HuH-7.5 (cell line): Measurements from ENCODE around the gene PCED1B.

Experiments
- DNase-seq: peaks from one replicate; pipeline ENCODE4 v3.0.0; 2011; ENCODE audit warnings: low spot score

The PCED1B gene

DNA sequence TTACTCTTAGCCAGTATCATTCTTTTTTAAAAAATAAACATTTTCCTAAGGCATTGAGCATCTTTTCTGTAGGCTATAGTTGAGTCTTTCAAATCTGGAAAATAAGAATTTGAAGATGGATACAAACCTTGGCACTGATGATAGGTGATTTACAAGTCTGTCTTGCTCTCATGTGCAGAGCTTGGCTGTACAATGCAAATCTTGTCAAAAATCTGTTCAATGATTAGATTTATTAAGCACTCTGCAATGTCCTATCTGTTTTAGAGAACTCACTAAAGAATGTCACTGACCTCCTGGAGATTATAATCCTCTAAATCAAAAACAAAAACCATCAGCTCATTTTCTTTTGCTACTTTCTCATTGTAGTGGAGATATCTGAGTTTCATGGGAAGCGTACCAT lies 43.2 kb downstream of the PCED1B start:
- DNase-seq, result no peak

DNA sequence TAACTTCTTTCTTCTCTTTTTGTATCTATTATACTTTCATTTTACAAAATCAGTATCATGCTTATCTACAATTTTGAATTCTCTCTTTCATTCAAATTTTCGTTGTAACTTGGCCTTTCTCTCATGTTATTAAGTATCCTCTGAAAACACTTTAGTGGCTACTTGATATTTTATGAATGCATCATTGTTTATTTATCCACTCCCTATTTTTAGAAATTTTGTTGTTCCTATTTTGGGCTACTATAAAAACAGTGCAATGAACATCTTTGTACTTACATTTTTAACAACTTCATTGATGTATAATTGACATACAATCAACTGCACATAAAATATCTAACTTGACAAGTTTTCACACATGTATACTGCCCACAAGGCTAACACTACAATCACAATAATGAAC lies 44.3 kb downstream of the PCED1B start:
- DNase-seq, result no peak

DNA sequence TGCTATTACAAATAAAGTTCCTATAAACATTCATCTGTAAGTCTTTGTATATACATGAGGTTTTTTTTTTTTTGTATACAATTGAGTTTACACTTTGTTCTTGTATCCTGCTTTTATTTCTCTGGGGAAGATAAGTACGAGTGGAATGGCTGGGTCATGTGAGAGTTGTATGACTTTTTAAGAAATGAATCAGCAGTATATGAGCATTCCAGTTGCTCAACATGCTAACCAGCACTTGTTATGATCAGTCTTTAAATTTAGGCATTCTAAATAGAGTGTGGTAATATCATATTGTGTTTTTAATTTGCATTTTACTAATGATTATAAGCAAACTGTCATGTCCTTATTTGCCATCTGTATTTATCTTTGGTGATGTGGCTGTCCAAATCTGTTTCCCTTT lies 45.0 kb downstream of the PCED1B start:
- DNase-seq, result no peak

DNA sequence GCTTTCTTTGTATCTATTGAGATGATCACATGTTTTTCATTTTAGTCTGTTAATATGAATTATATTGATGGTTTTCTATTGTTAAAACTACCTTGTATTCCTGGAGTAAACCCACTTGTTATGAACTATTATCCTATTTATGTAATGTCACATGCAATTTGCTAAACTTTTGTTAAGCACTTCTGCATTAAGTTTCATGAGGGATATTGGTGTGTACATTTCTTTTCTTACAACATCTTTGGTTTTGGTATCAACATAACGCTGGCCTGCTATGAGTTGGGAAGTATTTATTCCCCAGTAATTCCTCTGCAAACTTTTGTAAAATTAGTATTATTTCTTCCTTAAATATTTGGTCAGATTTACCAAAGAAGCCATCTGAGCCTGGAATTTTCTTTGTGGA lies 46.8 kb downstream of the PCED1B start:
- no peak for DNase-seq

DNA sequence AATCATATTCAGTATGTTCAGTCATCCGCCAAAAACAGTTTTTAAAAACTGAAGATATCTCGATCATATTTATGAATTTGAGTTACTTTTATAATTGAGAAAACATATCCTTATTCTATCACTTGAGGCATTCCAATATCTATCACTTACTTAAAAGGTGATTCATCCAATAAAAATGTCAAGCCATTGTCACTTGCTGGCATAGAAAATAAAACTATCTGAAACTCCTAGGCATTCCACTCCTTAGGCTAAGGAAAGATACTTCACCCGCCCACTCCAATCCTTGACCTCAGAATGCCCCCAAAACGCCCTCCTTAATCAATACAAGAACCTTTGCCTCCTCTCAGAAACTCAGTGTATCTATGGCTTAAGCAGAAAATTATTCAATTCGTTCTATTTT lies 51.6 kb downstream of the PCED1B start:
- no peak for DNase-seq

DNA sequence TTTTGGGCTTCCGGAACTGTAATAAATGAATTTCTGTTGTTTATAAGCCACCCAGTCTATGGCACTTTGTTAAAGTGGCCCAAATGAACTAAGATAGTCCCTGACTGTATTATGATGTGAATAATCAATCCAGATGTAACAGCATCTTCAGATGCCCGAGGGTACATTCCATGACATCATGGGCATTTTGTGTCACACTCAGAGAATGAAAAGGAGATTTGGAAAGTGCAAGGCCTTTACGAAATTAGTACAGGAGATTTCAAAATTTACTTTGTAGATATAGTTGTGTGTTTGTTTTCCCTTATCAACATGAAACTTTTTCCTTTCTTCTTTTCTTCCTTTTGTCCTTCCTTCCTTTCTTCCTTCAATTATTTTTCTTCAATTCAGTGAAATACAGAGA lies 54.6 kb downstream of the PCED1B start:
- no peak for DNase-seq

DNA sequence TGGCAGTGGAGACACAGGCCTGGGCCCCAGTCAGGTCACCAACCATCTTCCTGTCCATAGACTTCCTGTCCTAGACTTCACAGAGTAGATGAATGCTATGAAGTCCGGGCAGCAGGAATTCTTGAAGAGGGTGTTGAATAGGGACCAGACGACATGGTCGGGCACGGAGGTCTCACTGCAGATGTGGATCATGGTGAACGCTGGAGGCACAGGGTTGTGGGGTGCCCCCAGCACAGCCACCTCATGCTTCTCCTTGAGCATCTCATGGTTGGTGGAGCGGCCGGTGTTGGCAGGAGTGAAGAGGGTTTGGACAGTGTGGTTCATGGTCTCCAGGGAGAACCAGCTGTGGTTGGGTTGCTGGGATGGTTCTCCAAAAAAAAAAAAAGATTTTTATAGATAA lies 56.2 kb downstream of the PCED1B start:
- DNase-seq, result no peak

DNA sequence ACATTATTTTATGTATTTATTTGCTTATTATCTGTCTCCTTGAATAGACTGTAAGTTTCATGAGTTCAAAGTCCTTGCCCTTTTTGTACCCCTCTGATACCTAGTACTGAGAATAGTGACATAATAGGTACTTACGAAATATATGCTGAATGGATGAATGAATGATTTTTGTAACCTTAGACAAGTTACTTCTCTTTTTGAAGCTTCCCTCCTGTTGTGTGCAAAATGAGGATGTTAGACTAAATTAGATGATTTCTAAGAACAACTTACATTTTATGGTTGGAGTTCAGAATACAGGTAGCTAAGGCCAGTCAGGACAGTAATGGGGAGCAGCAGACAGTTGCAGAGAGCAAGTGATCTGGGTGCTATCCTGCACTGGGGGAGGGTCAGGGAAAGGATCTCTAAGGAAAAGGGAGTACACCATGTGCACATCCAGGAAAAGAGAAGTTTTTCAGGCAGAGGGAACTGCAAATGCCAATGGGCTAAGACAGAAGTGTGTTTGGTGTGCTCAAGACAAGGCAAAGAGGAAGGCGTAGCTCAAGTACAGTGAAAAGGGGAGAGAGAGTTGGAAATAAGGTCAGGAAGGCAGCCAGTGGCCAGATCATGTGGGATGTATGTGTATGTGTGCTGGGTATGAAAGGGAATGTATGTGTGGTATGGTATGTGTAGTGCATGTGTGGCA lies 59.7 kb downstream of the PCED1B start:
- DNase-seq, result no peak

DNA sequence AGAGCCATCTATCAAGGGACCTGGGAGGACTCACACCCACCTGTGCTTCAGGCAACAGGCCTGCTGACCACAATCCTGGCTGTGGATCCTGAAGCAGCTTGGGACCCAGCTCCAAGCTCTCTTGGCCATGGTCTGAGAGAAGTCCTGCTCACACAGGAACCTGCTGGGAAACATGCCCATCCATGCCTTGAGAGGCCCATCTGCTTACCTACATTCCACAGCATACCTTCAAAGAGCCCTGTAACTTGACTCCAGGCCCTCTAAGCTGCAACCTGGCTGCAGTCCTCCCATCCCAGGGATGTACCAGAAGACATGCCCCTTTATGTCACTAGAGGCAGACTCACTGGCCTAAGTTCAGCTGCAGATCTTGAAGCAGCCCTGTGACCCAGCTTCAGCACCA lies 62.0 kb downstream of the PCED1B start:
- no peak for DNase-seq

DNA sequence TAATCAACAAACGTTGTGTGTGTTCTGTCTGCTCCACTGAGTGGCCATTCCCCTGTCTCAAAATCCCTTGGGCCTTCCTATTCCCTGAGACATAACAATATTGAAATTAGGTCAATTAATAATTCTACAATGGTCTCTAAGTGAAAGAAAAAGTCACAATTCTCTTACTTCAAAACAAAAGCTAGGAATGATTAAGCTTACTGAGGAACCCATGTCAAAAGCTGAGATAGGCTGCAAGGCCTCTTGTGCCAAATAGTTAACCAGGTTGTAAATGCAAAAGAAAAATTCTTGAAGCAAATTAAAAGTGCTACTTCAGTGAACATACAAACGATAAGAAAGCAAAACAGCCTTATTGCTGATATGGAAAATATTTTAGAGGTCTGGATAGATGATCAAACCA lies 65.3 kb downstream of the PCED1B start:
- no peak for DNase-seq

DNA sequence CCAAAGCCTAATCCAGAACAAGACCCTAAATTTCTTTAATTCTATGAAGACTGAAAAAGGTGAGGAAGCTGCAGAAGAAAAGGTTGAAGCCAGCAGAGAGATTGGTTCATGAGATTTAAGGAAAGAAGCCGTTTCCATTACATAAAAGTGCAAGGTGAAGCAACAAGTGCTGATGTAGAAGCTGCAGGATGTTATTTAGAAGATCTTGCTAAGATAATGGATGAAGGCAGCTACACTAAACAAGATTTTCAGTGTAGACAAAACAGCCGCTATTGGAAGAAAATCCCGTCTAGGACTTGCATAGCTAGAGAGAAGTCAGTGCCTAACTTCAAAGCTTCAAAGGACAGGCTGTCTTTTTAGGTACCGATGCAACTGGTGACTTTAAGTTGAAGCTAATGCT lies 65.8 kb downstream of the PCED1B start:
- DNase-seq, result no peak

DNA sequence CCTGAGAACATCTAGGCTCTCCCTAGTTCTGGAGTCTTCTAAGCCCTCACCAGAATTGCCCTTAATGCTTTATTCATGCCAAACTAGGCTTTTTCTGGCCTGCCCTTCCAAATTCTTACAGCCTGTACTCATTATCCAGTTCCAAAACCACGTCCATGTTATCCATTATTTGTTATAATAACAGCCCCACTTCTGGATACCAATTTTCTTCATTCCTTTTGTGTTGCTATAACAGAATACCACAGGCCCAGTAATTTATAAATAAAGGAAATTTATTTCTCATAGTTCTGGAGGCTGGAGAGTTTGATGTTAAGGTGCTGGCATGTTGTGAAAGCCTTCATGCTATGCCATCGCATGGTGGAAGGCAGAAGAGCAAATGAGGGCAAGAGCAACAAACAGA lies 68.3 kb downstream of the PCED1B start:
- DNase-seq, result no peak

DNA sequence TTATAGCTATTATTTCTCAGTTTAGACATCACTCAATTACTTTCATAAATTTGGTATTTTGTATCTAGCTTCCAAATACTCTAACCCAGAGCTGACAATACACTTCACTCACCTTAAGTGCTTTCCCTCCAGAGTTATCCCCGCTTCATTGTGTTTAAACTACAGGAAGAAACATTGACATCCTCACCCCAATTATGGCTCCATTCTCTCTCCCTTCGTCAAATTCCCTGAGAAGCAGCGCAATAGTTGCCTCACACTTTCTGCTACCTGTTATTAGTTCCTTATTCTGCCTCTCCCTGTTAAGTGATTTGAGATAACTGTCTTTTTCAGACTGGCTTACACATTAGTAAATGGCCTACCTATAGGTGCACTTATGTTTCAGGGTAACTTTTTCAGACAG lies 69.7 kb downstream of the PCED1B start:
- no peak for DNase-seq

DNA sequence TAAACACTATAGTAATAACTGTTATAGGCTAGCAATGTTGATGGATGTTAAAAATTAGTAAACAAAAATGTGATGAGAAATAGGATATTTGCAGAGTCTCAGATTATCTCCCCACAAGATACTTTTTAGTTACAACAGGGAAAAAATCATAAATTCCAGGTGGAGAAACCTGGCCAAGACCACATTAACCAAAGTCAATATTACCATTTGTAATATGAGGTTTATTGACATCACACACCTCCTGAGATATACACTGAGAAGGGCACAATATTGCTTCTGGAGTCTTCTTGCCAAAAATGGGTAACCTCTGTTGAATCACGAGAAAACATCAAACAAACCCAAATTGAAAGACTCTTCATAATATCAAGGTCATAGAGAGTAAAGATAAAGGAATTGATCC lies 72.7 kb downstream of the PCED1B start:
- no peak for DNase-seq

DNA sequence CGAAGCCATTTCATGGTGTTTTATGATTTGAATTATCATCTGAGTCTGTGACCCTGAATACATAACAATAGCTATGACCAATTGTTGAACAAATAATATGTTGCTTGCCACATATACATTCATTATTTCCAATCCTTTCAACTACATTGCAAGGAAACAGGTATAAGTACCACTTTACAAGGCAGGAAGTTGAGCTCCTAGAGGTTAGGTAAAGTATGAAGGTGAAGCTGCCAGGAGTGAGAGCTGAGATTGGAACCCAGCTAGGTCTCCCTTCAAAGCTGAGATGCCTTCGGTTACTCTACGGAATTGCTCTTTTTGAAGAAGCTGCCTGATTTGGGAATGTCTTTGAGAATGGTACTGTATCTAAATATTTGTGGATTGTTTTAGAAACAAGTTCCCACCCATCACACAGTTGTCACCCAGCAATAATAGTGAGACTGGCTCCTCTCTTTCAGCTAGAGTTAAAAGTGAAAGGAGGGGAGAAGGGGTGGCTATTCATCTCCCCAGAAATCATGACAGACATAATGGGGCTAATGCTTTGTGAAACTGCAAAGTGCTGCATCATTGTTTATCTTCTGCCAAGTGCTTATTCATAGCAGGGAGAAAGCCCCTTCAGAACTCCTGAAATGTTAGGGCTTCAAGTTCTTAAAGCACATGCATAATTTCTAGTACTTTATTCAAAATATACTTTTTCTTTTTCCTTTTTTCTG lies 76.2 kb downstream of the PCED1B start:
- no peak for DNase-seq

DNA sequence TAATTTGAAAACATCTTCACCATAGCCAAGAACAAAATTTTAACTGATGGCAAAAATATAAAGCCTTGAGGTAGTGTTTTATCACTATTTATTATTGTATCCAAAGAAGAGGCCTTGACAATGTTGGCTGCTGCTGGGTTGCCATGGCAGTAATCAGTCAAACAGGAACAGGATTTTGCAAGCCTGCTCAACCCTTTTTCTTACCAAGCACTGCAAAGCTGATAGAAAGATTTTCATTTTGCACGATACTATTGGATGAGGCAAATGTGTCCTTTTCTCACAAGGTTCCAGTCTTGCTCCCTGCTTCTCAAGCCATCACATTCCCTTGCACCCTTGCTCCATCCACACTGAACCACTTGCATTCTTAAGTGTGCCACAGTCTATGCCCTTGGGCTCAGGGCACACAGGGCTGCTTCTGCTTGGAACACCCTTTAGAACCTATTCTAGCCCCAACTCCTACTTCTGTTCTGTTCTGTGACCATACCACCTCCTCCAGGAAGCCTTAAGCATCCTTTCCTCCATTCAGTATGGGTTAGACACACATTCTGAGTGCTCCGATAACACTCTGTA lies 76.8 kb downstream of the PCED1B start:
- DNase-seq, result no peak

DNA sequence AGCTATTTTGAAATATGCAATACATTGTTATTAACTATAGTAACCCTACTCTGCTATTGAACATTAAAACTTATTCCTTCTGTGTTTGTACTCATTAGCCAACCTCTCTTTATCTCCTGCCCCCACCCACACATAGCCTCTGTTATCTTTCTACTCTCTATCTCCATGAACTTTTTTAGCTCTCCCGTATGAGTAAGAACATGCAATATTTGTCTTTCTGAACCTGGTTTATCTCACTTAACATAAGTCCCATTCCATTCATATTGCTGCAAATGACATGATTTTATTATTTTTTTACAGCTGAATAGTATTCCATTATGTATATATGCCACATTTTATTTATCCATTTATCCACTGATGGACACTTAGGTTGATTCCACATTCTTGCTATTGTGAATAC lies 79.4 kb downstream of the PCED1B start:
- no peak for DNase-seq

DNA sequence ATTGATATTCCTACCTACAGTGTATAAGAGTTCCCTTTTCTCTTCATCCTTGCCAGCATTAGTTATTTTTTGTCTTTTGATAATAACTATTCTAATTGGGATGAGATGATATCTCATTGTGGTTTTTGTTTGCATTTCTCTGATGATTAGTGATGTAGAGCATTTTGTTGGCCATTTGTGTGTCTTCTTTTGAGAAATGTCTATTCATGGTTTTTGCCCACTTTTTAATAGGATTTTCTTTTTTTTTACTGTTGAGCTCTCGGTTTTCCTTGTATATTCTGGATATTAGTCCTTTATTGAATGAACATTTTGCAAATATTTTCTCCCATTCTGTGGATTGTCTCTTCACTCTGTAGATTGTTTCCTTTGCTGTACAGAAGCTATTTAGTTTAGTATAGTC lies 79.9 kb downstream of the PCED1B start:
- no peak for DNase-seq

DNA sequence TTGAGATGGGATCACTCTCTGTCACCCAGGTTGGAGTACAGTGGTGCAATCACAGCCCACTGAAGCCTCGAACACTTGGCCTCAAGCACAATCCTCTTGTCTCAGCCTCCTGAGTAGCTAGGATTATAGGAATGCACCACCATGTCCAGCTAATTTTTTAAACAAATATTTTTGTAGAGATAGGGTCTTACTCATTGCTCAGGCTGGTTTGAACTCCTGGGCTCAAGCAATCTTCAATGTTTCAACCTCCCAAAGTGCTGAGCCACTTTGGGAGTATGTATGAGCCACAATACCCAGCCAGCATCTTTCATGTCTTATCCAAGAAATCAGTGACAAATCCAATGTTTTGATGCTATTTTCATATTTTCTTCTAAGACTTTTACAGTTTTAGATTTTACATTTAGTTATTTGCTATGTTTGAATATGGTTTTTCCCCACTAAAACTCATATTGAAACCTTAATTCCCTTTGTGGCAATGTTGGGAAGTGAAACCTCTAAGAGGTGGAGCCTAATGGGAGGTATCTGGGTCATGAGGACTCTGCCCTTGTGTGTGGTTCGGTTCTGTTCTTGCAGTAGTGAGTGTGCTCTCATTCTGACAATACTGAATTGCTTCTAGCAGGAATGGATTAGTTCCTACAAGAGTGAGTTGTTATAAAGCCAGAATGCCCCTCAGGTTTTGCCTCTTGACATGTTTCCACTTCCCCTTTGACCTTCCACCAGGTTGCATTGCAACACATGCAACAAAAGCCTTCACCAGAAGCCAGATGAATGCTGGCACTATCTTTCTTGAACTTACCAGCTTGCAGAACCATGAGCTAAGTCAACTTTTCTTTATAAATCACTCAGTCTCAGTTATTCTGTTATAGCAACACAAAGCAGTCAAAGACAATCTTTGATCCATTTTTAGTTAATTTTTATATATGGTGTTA lies 81.2 kb downstream of the PCED1B start:
- DNase-seq, result no peak

DNA sequence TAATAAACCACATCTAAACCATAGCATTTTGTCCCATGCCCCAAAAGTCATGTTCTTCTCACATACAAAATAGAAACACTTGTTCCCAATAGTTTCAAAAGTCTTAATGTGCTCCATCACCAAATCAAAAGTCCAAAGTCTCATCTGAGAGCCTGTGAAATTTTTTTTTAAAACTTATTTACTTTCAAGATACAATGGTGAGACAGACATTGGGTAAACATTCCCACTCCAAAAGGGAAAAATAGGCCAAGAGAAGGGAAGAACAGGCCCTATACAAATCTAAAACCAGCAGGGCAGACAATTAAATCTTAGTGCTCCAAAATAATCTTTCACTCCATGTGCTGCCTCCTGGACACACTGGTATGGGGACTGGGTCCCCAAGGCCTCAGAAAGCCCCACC lies 84.7 kb downstream of the PCED1B start:
- no peak for DNase-seq

DNA sequence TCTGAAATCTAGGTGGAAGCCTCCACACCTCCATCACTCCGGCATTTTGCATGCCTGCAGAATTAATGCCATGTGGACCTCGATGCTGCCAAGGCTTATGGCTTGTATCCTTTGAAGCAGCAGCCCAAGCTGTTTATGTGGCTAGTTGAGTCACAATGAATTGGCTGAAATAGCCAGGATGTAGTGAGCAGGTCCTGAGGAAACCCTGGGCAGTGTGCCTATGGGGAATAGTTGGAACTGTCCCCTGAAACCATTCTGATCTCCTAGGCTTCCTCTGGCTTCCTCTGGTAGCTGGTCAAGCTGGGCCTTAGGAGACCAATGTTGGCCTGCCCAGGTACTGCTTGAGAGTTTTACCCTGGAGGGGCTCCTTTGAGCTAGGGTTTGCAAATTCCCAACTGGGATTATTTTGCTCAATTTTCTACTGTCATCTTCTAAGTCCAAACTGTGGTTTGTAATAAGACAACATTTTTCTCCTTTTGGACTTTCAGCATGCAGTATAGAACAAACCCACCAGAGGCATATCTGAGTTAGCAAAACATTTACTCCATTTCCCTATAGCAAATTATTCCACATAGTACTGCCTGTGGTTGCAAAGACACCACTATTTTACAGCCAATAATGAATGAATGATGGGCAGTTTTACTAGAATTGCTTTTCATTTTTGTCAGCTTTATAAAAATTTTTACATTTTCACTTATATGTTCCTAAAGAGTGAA lies 85.5 kb downstream of the PCED1B start:
- DNase-seq, result no peak

DNA sequence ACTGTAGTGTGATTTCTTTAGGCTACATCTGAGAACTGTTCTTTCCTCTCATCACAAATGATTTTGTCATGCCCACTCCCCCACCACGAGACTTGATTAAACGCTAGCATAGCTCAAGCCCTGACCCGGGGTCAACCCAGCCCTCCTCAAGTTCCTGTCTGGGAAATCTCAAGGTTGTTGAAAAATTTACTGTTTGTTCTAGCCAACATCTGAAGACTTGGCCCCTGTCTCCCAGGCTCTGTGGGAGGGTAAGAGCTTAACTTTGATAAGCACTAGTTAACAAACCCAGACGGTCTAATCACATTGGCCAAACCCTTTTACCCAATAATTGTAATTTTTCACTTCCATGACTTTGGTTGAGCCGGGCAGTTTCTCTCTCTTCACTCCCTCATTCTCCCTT lies 86.5 kb downstream of the PCED1B start:
- no peak for DNase-seq
